ENCODE data around the gene RELN. TPM values are rescaled to one million over a fixed set of nuclear protein-coding genes. Genes with fewer than 3 reads are reported as not detected.

Gene RELN
- total RNA-seq, 2 donors from 2014 or later, result 3.9 to 8.5 TPM

- H3K36me3 Mint-ChIP-seq (ENCODE audit: low read depth), result no peaks in the 10 kb centered on the region
- no peaks in the 10 kb centered on the region for H3K4me1 Mint-ChIP-seq
- peaks cover 2% of the 10 kb centered on the region for H3K9me3 Mint-ChIP-seq
- H3K27me3 Mint-ChIP-seq (ENCODE audit: insufficient read depth), result peaks cover 26% of the 10 kb centered on the region
- no peak overlapping the region for H3K27ac Mint-ChIP-seq
- H3K36me3 ChIP-seq (ENCODE audit: control insufficient read depth, insufficient read depth, low read length), result no peaks in the 10 kb centered on the region
- TF ChIP-seq CTCF (conservative IDR thresholded peaks at IDR 0.05), result no peak
- no peak overlapping the region for H3K4me3 Mint-ChIP-seq
- peaks cover 25% of the 10 kb centered on the region for H3K27me3 ChIP-seq (ENCODE audit: control insufficient read depth, insufficient read depth, low read length, poor library complexity, severe bottlenecking)
- DNase-seq, result no peak
- H3K27ac ChIP-seq (ENCODE audit: low read depth, low read length), result no peak overlapping the region
- no peaks in the 10 kb centered on the region for H3K9me3 ChIP-seq (ENCODE audit: control insufficient read depth, low read length)
- no peak overlapping the region for H3K9ac ChIP-seq (ENCODE audit: extremely low read depth, low read length, poor library complexity, severe bottlenecking)
- H3K4me1 ChIP-seq (ENCODE audit: control insufficient read depth, insufficient read depth, low read length), result no peaks in the 10 kb centered on the region
- 40 to 58% methylated on average over 1 of the region's 1 CpG for WGBS, 2 experiments (ENCODE audit: insufficient coverage in 1 of 2, insufficient read length in 1 of 2)
- H3K4me3 ChIP-seq (ENCODE audit: low read length), result no peak overlapping the region
Measured at GRCh38 chr7:103437623-103438022, 551.8 kb downstream of the RELN start.

GRCh38 chr7:103432712-103433111, 556.7 kb downstream of the RELN start:
- Mint-ChIP-seq H3K27ac (no peak overlapping the region), H3K36me3 (ENCODE audit: low read depth) (no peaks in the 10 kb centered on the region), H3K27me3 (ENCODE audit: insufficient read depth) (peaks cover 16% of the 10 kb centered on the region), H3K4me3 (no peak overlapping the region), H3K4me1 (no peaks in the 10 kb centered on the region), H3K9me3 (peaks cover 2% of the 10 kb centered on the region)
- no peak for TF ChIP-seq CTCF (conservative IDR thresholded peaks at IDR 0.05)
- no peaks in the 10 kb centered on the region for H3K36me3 ChIP-seq (ENCODE audit: control insufficient read depth, insufficient read depth, low read length)
- H3K4me1 ChIP-seq (ENCODE audit: control insufficient read depth, insufficient read depth, low read length), result no peaks in the 10 kb centered on the region
- no peak overlapping the region for H3K4me3 ChIP-seq (ENCODE audit: low read length)
- H3K9me3 ChIP-seq (ENCODE audit: control insufficient read depth, low read length), result no peaks in the 10 kb centered on the region
- H3K9ac ChIP-seq (ENCODE audit: extremely low read depth, low read length, poor library complexity, severe bottlenecking), result no peak overlapping the region
- peaks cover 17% of the 10 kb centered on the region for H3K27me3 ChIP-seq (ENCODE audit: control insufficient read depth, insufficient read depth, low read length, poor library complexity, severe bottlenecking)
- H3K27ac ChIP-seq (ENCODE audit: low read depth, low read length), result no peak overlapping the region
- no peak for DNase-seq
- 63 to 90% methylated on average over 1 of the region's 1 CpG for WGBS, 2 experiments (ENCODE audit: insufficient coverage in 1 of 2, insufficient read length in 1 of 2)

DNA sequence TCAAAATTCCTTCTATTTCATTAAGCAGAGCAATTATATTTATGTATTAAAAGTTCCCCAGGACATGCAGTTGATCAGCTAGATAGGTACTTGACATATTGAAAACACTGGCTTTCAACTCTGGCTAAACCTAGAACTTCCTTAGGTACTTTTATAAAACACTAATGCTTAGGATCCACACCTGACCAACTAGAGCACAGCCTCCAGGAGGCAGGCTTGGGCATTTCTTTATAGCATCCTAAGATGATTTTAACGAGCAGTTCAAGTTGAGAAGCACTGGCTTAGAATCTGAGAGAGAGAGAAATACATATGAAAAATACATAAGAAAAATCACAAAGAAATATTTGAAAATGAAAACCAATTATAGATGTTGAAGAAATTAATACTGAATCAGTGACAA, 564.3 kb downstream of the RELN start:
- H3K36me3 ChIP-seq (ENCODE audit: control insufficient read depth, insufficient read depth, low read length), result no peaks in the 10 kb centered on the region
- Mint-ChIP-seq H3K27me3 (ENCODE audit: insufficient read depth) (no peaks in the 10 kb centered on the region), H3K4me3 (no peak overlapping the region), H3K36me3 (ENCODE audit: low read depth) (no peaks in the 10 kb centered on the region), H3K27ac (no peak overlapping the region), H3K9me3 (no peaks in the 10 kb centered on the region), H3K4me1 (no peaks in the 10 kb centered on the region)
- TF ChIP-seq CTCF (conservative IDR thresholded peaks at IDR 0.05), result peak; percentile 62
- no peaks in the 10 kb centered on the region for H3K9me3 ChIP-seq (ENCODE audit: control insufficient read depth, low read length)
- H3K27me3 ChIP-seq (ENCODE audit: control insufficient read depth, insufficient read depth, low read length, poor library complexity, severe bottlenecking), result no peaks in the 10 kb centered on the region
- H3K9ac ChIP-seq (ENCODE audit: extremely low read depth, low read length, poor library complexity, severe bottlenecking), result no peak overlapping the region
- H3K4me3 ChIP-seq (ENCODE audit: low read length), result no peak overlapping the region
- H3K4me1 ChIP-seq (ENCODE audit: control insufficient read depth, insufficient read depth, low read length), result no peaks in the 10 kb centered on the region
- H3K27ac ChIP-seq (ENCODE audit: low read depth, low read length), result no peak overlapping the region
- DNase-seq, result peak; percentile 46
- 75% methylated on average over 1 of the region's 1 CpG; no CpG with 5 or more reads in 1 of the 2 experiments for WGBS, 2 experiments (ENCODE audit: insufficient coverage in 1 of 2, insufficient read length in 1 of 2)

Measured in endodermal cell (in vitro differentiated cells).